ENCODE measurements around the gene RBFOX2. TPM values are rescaled to one million over a fixed set of nuclear protein-coding genes. Genes with fewer than 3 reads are reported as not detected.
"Not testable (repeated sequence)": the region's sequence is repeated elsewhere in the genome, so short reads cannot be mapped to it uniquely, and the experiment has no call there.

Gene RBFOX2
- total and polyA plus RNA-seq, 2 donors (not counting 1 experiment from before 2014, with no cell fraction given) = not detected

DNA sequence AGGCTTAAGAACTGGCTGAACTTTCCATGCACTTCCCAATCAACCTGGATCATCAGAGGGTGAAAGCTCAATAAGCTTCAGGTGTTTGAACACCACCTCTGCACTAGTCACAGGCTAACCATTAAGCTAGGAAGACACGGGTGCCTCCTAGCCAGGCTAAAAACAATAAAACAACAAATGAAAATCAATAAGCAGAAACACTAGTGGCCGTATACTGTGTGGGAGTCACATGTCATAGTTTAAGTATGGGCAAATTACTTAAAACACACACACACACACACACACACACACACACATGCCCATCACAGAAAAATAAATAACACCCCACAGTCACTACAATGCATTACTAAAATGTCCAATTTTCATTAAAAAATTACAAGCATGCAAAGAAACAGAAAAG lies 225.7 kb downstream of the RBFOX2 start:
- Histone ChIP-seq H3K4me1 (ENCODE audit: control insufficient read depth in 2 of 2, insufficient read depth in 2 of 2, low read length in 2 of 2) (no peaks in the 10 kb centered on the region), H3K27me3 (replicated peaks in 1 of 4; ENCODE audit: control extremely low read depth in 1 of 4, control insufficient read depth in 3 of 4, insufficient read depth in 4 of 4, low read length in 3 of 4) (peaks cover 0 to 9% (median 2%) of the 10 kb centered on the region in 4 experiments), H3K4me3 (ENCODE audit: control extremely low read depth in 1 of 5, extremely low read depth in 1 of 5, insufficient read depth in 1 of 5, low read depth in 2 of 5, low read length in 4 of 5) (no peak overlapping the region), H2AFZ (ENCODE audit: insufficient read depth, low read depth, low read length, poor library complexity, severe bottlenecking) (no peak overlapping the region), H3K79me2 (ENCODE audit: control insufficient read depth, insufficient read depth, low read length) (no peaks in the 10 kb centered on the region), H3K27ac (ENCODE audit: low read length in 2 of 2) (no peak overlapping the region), H3K9me3 (ENCODE audit: control extremely low read depth in 1 of 3, control insufficient read depth in 2 of 3, insufficient read depth in 1 of 3, low read length in 2 of 3) (peaks cover 0 to 5% (median 3%) of the 10 kb centered on the region in 3 donors), H4K20me1 (ENCODE audit: control insufficient read depth, insufficient read depth, low read length, poor library complexity, severe bottlenecking) (no peaks in the 10 kb centered on the region), H3K36me3 (replicated peaks in 1 of 2; ENCODE audit: control extremely low read depth in 1 of 2, control insufficient read depth in 1 of 2, extremely low read depth in 1 of 2, insufficient read depth in 2 of 2, low read length in 1 of 2) (no peaks in the 10 kb centered on the region), H3K9ac (ENCODE audit: low read length) (no peak overlapping the region), H3K4me2 (replicated peaks; ENCODE audit: low read depth, low read length, poor library complexity, severe bottlenecking) (no peak overlapping the region)
- no peak overlapping the region for H3K27ac Mint-ChIP-seq
- CTCF ChIA-PET = no interaction called here
- TF ChIP-seq CTCF (IDR thresholded peaks at IDR 0.05) = no peak
- TF ChIP-seq EZH2 (IDR thresholded peaks at IDR 0.05; ENCODE audit: borderline replicate concordance, insufficient read depth, low read depth, low read length, poor library complexity, severe bottlenecking) = no peak
- peaks cover 23% of the 10 kb centered on the region for H3K27me3 Mint-ChIP-seq
- POLR2A ChIA-PET = no interaction called here
- ATAC-seq (ENCODE audit: low read depth) (no peak), DNase-seq (no peak)
- no peak overlapping the region for H3K4me3 Mint-ChIP-seq
- H3K9me3 Mint-ChIP-seq (ENCODE audit: insufficient read depth) = peaks cover 2% of the 10 kb centered on the region
- no peaks in the 10 kb centered on the region for H3K4me1 Mint-ChIP-seq
- intact Hi-C loops (cut with micrococcal nuclease) = no loop called here
- WGBS (ENCODE audit: insufficient coverage) = no CpG with 5 or more reads among the region's 2 CpGs

DNA sequence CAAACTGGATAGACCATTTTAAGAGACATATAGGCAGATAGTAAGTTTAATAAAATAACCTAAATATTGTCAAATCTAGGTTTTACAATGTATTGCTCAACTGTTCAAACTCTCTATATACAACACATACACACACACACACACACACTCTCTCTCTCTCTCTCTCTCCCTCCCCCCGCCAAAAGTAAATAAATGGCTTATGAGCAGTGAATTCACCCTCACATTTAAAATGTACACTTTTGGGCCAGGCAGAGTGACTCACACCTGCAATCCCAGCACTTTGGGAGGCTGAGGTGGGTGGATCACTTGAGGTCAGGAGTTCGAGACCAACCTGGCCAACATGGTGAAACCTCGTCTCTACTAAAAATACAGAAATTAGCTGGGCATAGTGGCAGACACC lies 227.3 kb downstream of the RBFOX2 start:
- H3K9me3 Mint-ChIP-seq (ENCODE audit: insufficient read depth); H3K4me2 ChIP-seq (replicated peaks; ENCODE audit: low read depth, low read length, poor library complexity, severe bottlenecking); DNase-seq; H3K4me1 Mint-ChIP-seq; intact Hi-C loops (cut with micrococcal nuclease); CTCF ChIA-PET; H3K9ac ChIP-seq (ENCODE audit: low read length); POLR2A ChIA-PET; H3K27ac ChIP-seq (ENCODE audit: low read length in 2 of 2); H3K4me3 ChIP-seq (ENCODE audit: control extremely low read depth in 1 of 5, extremely low read depth in 1 of 5, insufficient read depth in 1 of 5, low read depth in 2 of 5, low read length in 4 of 5); H2AFZ ChIP-seq (ENCODE audit: insufficient read depth, low read depth, low read length, poor library complexity, severe bottlenecking); H4K20me1 ChIP-seq (ENCODE audit: control insufficient read depth, insufficient read depth, low read length, poor library complexity, severe bottlenecking); ATAC-seq (ENCODE audit: low read depth); H3K4me1 ChIP-seq (ENCODE audit: control insufficient read depth in 2 of 2, insufficient read depth in 2 of 2, low read length in 2 of 2); H3K27me3 ChIP-seq (replicated peaks in 1 of 4; ENCODE audit: control extremely low read depth in 1 of 4, control insufficient read depth in 3 of 4, insufficient read depth in 4 of 4, low read length in 3 of 4); H3K27ac Mint-ChIP-seq; H3K4me3 Mint-ChIP-seq; H3K9me3 ChIP-seq (ENCODE audit: control extremely low read depth in 1 of 3, control insufficient read depth in 2 of 3, insufficient read depth in 1 of 3, low read length in 2 of 3); H3K79me2 ChIP-seq (ENCODE audit: control insufficient read depth, insufficient read depth, low read length); H3K36me3 ChIP-seq (replicated peaks in 1 of 2; ENCODE audit: control extremely low read depth in 1 of 2, control insufficient read depth in 1 of 2, extremely low read depth in 1 of 2, insufficient read depth in 2 of 2, low read length in 1 of 2): not testable (repeated sequence)
- no CpG with 5 or more reads among the region's 3 CpGs for WGBS (ENCODE audit: insufficient coverage)
- peaks cover 23% of the 10 kb centered on the region for H3K27me3 Mint-ChIP-seq

Data from B cell (primary cell).